Measurements from ENCODE around the gene SELENOS.

GRCh38 chr15:101233651-101234280 lies 43.5 kb downstream of the SELENOS start:
- TF ChIP-seq HDAC2 (IDR thresholded peaks at IDR 0.05): no peak
- TF ChIP-seq SMC3 (IDR thresholded peaks at IDR 0.05): no peak
- TF ChIP-seq CTCF (IDR thresholded peaks at IDR 0.05): no peak
- TF ChIP-seq EP300 (IDR thresholded peaks at IDR 0.05): no peak
- TF ChIP-seq E2F6 (IDR thresholded peaks at IDR 0.05; ENCODE audit: borderline replicate concordance, low read depth): no peak
- no peak for TF ChIP-seq POLR2AphosphoS2 (conservative IDR thresholded peaks at IDR 0.05; ENCODE audit: low read length)
- TF ChIP-seq POLR2A (IDR thresholded peaks at IDR 0.05; ENCODE audit: low read length): no peak
- no peak for TF ChIP-seq MAX (IDR thresholded peaks at IDR 0.05)
- no peak for TF ChIP-seq ELK1 (IDR thresholded peaks at IDR 0.05; ENCODE audit: low read depth, low read length)
